ENCODE measurements around the gene TSR3.

- TF ChIP-seq CTCF (IDR thresholded peaks at IDR 0.05 in 8 of 11, conservative IDR thresholded peaks at IDR 0.05 in 3 of 11) (no peak), POLR2AphosphoS5 (IDR thresholded peaks at IDR 0.05) (no peak), POLR2A (IDR thresholded peaks at IDR 0.05) (no peak)
Measured at GRCh38 chr16:1325261-1325660, 26.4 kb downstream of the TSR3 start.

Measured in spleen (tissue), 7 donors.